ENCODE data around the gene SUSD3.

The SUSD3 gene

GRCh38 chr9:93030642-93031628 is 27.6 kb upstream of the SUSD3 start:
- DNase-seq, result no peak

- no peak for DNase-seq
Observed at GRCh38 chr9:93031629-93032430, 26.7 kb upstream of the SUSD3 start.

- DNase-seq, result no peak
Observed at GRCh38 chr9:93032545-93032944, 26.0 kb upstream of the SUSD3 start.

GRCh38 chr9:93033531-93033930 is 25.0 kb upstream of the SUSD3 start:
- DNase-seq, result no peak

GRCh38 chr9:93035106-93035660 is 23.3 kb upstream of the SUSD3 start:
- no peak for DNase-seq

GRCh38 chr9:93035821-93036351 is 22.6 kb upstream of the SUSD3 start:
- DNase-seq, result no peak

GRCh38 chr9:93036887-93037475 is 21.5 kb upstream of the SUSD3 start:
- DNase-seq, result no peak

- DNase-seq, result no peak
Observed at GRCh38 chr9:93037476-93037971, 21.0 kb upstream of the SUSD3 start.

- DNase-seq, result no peak
Observed at GRCh38 chr9:93038918-93039317, 19.6 kb upstream of the SUSD3 start.

- no peak for DNase-seq
Observed at GRCh38 chr9:93039456-93039855, 19.0 kb upstream of the SUSD3 start.

GRCh38 chr9:93039976-93040375 is 18.5 kb upstream of the SUSD3 start:
- no peak for DNase-seq

GRCh38 chr9:93040409-93040808 is 18.1 kb upstream of the SUSD3 start:
- DNase-seq, result no peak

GRCh38 chr9:93041108-93041802 is 17.2 kb upstream of the SUSD3 start:
- DNase-seq, result peak; percentile 16

GRCh38 chr9:93043122-93043521 is 15.4 kb upstream of the SUSD3 start:
- no peak for DNase-seq

GRCh38 chr9:93045521-93045920 is 13.0 kb upstream of the SUSD3 start:
- no peak for DNase-seq

- no peak for DNase-seq
Observed at GRCh38 chr9:93048566-93049448, 9.7 kb upstream of the SUSD3 start.

- DNase-seq, result no peak
Observed at GRCh38 chr9:93049491-93049890, 9.0 kb upstream of the SUSD3 start.

- no peak for DNase-seq
Observed at GRCh38 chr9:93050231-93050630, 8.3 kb upstream of the SUSD3 start.

- no peak for DNase-seq
Observed at GRCh38 chr9:93051680-93052089, 6.8 kb upstream of the SUSD3 start.

- no peak for DNase-seq
Observed at GRCh38 chr9:93052791-93053540, 5.5 kb upstream of the SUSD3 start.
